ENCODE data around the gene FAM222B.

The FAM222B gene

DNA sequence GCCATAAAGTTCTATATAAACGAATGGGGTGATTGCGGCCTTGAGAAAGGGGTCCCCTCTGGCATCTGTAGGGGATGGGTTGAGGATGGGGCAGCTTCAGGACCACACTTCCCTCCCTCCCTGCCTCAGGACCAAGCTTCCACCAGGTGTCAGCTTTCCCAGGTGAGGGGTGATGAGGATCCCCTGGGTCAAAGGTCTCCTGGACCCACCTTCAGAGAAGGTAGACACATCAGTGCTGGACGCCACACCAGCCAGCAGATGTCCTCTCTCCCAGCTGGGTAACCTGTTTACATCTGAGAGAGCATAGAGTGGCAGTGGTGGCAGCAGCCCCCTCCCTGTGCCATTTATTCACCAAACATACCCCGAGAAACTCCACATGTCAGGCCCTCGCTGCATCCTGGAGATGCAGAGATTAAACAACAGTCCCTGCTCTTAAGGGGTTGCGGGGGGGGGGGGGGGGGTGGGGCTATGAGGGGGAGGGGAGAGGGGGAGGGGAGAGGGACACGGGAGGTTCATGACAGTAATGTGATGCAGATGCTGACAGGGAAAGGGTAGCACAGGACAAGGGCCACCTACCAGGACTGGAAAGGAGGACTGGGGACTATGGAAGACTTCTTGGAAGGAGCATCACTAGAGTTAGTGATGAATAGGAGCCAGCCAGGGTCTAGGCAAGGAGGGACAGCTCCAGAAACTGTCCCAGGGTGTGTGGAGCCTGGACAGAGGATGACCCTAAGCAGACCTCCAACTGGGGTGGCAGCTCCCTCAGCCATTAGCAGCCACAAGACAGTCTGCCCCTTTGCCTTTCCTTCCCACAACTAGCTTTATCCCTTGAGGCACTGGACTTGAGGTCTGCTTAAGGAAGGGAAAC, 135.9 kb downstream of the FAM222B start:
- DNase-seq: no peak
- no peak overlapping the region for H3K27ac ChIP-seq
- intact Hi-C loops (cut with DNase I; ENCODE audit: low total_unique reads): no loop called here
- no peaks in the 10 kb centered on the region for H3K27me3 ChIP-seq
- H3K4me1 ChIP-seq: peaks cover 0 to 10% (median 2%) of the 10 kb centered on the region in 4 donors
- H3K4me3 ChIP-seq: no peak overlapping the region
- TF ChIP-seq, protein P1, sequence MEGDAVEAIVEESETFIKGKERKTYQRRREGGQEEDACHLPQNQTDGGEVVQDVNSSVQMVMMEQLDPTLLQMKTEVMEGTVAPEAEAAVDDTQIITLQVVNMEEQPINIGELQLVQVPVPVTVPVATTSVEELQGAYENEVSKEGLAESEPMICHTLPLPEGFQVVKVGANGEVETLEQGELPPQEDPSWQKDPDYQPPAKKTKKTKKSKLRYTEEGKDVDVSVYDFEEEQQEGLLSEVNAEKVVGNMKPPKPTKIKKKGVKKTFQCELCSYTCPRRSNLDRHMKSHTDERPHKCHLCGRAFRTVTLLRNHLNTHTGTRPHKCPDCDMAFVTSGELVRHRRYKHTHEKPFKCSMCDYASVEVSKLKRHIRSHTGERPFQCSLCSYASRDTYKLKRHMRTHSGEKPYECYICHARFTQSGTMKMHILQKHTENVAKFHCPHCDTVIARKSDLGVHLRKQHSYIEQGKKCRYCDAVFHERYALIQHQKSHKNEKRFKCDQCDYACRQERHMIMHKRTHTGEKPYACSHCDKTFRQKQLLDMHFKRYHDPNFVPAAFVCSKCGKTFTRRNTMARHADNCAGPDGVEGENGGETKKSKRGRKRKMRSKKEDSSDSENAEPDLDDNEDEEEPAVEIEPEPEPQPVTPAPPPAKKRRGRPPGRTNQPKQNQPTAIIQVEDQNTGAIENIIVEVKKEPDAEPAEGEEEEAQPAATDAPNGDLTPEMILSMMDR (IDR thresholded peaks at IDR 0.05): no peak
- peaks cover 18 to 46% (median 26%) of the 10 kb centered on the region in 3 donors for H3K36me3 ChIP-seq
- no peaks in the 10 kb centered on the region for H3K9me3 ChIP-seq
